Measurements from ENCODE around the gene WDR45B.

DNA sequence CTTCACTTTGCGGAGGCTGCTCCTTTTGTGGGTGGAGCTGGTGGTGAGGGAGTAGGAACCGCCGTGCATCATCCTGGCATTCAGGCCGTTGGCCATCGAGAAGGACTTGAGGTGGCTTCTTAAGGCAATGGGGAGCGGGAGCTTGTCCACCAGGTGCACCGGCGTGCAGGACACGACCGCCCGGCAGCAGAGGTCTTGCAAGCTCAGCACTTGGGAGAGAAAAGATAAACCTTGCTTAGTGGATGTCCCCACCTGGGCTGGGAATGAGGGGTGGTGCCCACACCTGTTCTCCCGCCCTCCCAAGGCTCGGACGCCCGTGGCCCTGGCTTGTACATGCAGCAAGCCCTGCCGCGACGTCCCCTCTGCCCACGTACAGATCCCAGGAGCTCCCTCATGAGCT, 9.7 kb upstream of the WDR45B start:
- TF ChIP-seq, protein P1, sequence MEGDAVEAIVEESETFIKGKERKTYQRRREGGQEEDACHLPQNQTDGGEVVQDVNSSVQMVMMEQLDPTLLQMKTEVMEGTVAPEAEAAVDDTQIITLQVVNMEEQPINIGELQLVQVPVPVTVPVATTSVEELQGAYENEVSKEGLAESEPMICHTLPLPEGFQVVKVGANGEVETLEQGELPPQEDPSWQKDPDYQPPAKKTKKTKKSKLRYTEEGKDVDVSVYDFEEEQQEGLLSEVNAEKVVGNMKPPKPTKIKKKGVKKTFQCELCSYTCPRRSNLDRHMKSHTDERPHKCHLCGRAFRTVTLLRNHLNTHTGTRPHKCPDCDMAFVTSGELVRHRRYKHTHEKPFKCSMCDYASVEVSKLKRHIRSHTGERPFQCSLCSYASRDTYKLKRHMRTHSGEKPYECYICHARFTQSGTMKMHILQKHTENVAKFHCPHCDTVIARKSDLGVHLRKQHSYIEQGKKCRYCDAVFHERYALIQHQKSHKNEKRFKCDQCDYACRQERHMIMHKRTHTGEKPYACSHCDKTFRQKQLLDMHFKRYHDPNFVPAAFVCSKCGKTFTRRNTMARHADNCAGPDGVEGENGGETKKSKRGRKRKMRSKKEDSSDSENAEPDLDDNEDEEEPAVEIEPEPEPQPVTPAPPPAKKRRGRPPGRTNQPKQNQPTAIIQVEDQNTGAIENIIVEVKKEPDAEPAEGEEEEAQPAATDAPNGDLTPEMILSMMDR (IDR thresholded peaks at IDR 0.05 in 8 of 11, conservative IDR thresholded peaks at IDR 0.05 in 3 of 11) = no peak
- no peak for TF ChIP-seq POLR2A (IDR thresholded peaks at IDR 0.05)

All from spleen (tissue), 7 donors.